GM12875 (cell line): ENCODE results near the gene KRTAP4-12.
"Not testable (repeated sequence)": the region's sequence is repeated elsewhere in the genome, so short reads cannot be mapped to it uniquely, and the experiment has no call there.

Source experiments
- H3K4me3 ChIP-seq: one replicate; pipeline ENCODE4 v1.5.1; 2011; ENCODE audit warnings: low read depth, low read length, control low read depth
- CTCF ChIP-seq: IDR thresholded peaks from 2 replicates; pipeline ENCODE4 v1.5.1; 2011; ENCODE audit warnings: low read depth, mild to moderate bottlenecking, control low read depth, inconsistent platforms, low read length, moderate library complexity, borderline replicate concordance; ENCODE audit not compliant: insufficient read depth

The KRTAP4-12 gene

DNA sequence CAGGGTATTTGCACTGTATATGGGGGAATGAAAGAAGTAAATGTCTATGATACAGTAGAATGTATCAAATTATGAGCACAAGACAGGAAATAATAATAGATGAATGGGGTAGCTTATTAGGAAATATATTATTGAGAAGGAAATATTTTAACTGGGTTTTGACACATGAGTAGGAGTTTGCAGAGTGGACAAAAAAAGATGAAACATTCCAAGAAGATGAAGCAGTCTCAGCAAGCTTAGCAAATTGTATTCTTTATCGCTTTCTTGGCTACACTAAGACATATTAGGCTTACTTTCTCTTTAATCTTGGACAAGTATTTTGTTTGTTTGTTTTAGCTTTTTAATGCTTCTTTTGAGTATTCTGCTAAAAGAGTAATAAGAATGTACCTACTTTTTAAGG, 20.1 kb downstream of the KRTAP4-12 start:
- no peak for TF ChIP-seq CTCF
- H3K4me3 ChIP-seq, result no peak overlapping the region

- TF ChIP-seq CTCF, result no peak
- no peak within 1 kb of the TSS for H3K4me3 ChIP-seq
Observed at GRCh38 chr17:41101586-41102259, 22.3 kb downstream of the KRTAP4-12 start, which contains the start of gene KRTAP4-16. KRTAP4-16 (minus strand) TSS chr17:41102209; CDS start chr17:41102209, 0 bp downstream.

DNA sequence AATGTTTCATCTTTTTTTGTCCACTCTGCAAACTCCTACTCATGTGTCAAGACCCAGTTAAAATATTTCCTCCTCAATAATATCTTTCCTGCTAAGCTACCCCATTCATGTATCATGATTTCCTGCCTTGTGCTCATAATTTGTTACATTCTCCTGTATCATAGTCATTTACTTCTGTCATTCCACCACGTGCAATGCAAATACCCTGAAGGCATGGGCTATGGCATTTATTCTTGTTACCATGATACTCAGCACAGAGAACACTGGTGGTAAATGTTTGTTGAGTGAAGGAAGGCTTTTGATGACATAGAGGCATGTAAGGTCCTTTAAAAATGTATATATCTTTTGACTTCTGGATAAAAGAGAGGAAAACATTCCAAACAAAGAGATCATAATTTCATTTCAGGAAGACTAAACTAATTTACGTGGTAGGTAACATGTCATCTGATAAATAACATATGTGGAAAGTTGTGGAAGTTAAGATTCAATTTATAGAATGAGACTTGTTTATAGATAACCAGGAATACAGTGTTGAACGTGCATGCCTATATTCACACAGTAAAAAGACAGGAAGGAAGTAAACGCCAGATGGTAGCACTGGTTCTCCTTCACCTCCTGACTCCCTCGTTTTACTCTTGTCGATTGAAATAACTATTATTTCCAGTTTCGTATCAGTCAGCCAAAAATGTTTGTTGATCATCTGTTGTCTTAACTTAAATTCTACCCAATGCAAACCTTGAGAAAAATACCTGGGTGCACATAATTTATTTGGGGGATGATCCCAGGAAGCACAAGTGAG, 24.1 kb downstream of the KRTAP4-12 start:
- not testable (repeated sequence) for H3K4me3 ChIP-seq

DNA sequence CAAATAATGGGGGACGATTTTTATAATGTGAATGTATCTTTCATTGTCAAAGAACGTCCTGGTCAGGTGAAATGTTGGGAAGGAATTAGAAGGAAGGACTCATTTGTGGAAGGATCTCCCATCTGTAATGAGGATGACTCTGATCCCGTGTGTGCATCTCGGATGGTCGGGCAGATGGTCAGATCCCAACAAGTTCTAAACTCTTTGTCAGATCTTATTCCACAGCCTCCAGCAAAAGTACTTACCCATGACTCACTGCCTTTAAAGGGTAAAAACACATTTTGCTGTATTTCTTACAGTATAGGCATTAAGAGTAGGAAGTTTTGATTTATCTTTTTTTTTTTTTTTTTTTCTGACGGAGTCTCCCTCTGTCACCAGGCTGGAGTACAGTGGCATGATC, 25.5 kb downstream of the KRTAP4-12 start:
- TF ChIP-seq CTCF, result no peak
- no peak overlapping the region for H3K4me3 ChIP-seq

- no peak for TF ChIP-seq CTCF
- H3K4me3 ChIP-seq, result no peak within 1 kb of the TSS
Observed at GRCh38 chr17:41098042-41098441, 25.9 kb downstream of the KRTAP4-12 start, which contains the start of gene KRTAP4-8. KRTAP4-8 (minus strand) TSS chr17:41098142; CDS start chr17:41098084, 58 bp downstream.

DNA sequence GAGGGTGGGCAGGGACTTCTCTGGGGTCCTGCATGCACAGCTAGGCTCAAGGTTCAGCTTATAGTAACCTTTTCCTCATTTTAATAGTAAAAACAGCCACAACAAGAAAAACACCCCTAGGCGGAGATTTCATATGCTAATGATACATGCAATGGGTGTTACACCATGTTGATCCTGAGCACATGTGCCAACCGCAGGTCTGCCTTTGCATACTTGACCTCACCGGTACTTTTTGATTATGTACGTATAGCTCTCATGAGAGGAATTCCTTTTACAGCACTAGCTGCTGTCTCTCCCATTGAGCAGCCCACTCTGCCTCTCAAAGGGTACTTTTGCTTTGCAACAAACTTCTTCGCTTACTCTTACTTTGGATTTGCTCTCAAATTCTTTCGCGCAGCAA, 27.9 kb downstream of the KRTAP4-12 start:
- no peak for TF ChIP-seq CTCF
- no peak overlapping the region for H3K4me3 ChIP-seq

DNA sequence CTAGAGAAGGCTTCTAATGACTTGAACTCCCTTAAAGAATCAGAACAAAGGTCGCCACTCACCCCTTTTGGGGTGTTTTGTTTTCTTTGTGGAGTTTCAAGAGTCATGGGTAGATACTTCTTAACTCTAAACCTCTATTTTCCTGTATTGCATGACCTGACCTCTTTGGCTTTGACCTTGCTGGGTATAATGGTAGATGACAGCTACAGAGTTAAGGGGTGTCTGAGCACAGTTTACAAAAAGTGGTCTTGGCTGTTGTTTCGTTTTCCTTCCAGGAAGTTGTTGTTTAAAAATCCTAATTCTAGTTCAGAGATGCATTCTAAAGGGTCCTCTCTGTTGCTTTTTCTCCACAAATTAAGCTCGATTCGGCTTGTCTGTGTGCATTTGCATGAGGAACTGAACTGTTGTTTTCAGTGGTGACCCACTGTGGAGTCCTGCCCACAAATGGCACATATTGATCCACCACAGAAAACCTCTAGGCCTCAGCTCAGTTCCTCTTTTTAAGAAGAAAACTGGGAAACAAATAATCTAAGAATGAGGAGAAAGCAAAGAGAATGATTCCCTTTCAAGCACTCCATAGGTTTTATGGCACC, 35.1 kb downstream of the KRTAP4-12 start:
- H3K4me3 ChIP-seq, result not testable (repeated sequence)

DNA sequence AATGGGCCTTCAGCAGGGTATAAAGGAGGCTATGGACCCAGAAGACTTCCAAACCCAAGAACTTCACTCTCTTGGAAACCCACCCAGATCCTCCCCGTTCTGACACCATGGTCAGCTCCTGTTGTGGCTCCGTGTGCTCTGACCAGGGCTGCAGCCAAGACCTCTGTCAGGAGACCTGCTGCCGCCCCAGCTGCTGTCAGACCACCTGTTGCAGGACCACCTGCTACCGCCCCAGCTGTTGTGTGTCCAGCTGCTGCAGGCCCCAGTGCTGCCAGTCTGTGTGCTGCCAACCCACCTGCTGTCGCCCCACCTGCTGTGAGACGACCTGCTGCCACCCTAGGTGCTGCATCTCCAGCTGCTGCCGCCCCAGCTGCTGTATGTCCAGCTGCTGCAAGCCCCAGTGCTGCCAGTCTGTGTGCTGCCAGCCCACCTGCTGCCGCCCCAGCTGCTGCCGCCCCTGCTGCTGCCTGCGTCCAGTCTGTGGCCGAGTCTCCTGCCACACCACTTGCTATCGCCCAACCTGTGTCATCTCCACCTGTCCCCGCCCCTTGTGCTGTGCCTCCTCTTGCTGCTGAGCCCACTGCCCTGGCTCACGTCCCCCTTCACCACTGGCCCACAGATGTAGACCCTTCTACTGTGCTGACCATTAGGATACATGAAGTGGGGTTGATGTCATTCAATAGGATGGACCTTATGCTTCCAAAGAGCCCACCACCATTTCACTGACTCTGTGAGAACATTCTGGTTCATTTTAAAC, 39.7 kb downstream of the KRTAP4-12 start, which contains the start of gene KRTAP4-7:
KRTAP4-7 (plus strand) TSS at position 51 of the 757 bp plus-strand sequence; CDS start at position 108, 57 bp downstream.
- H3K4me3 ChIP-seq, result not testable (repeated sequence)

GRCh38 chr17:41083427-41083826, 40.6 kb downstream of the KRTAP4-12 start:
- H3K4me3 ChIP-seq, result not testable (repeated sequence)
